Measurements from ENCODE around the gene HSPA12B. TPM values are rescaled to one million over a fixed set of nuclear protein-coding genes. Genes with fewer than 3 reads are reported as not detected.

The HSPA12B gene
- total and polyA plus RNA-seq, 8 donors, result 14.6 to 31.8 (median 22.9) TPM

- peak in 3 of 4 donors; percentile 71 to 93 (median 88) for DNase-seq
- ATAC-seq, result peak; percentile 75
- H3K4me1 ChIP-seq, result peaks cover 0 to 9% of the 10 kb centered on the region in 2 donors
- peak overlapping the region in 1 of 2 donors; percentile 30 for H3K27ac ChIP-seq
- H3K9me3 ChIP-seq, result no peaks in the 10 kb centered on the region
- H3K36me3 ChIP-seq, result peaks cover 0 to 4% of the 10 kb centered on the region in 2 donors
- H3K4me3 ChIP-seq, result no peak overlapping the region
- intact Hi-C loops (cut with DNase I), result no loop called here
- TF ChIP-seq CTCF (IDR thresholded peaks at IDR 0.05), result no peak
- H3K27me3 ChIP-seq, result peaks cover 8 to 27% of the 10 kb centered on the region in 2 donors
These were observed 45.6 kb upstream of the HSPA12B start for GRCh38 chr20:3686867-3687321.

GRCh38 chr20:3687655-3688054, 44.8 kb upstream of the HSPA12B start:
- peak overlapping the region in 1 of 2 donors; percentile 30 for H3K27ac ChIP-seq
- peaks cover 0 to 12% of the 10 kb centered on the region in 2 donors for H3K36me3 ChIP-seq
- ATAC-seq (peak; percentile 60), DNase-seq (no peak)
- H3K9me3 ChIP-seq, result no peaks in the 10 kb centered on the region
- no peak overlapping the region for H3K4me3 ChIP-seq
- peaks cover 0 to 5% of the 10 kb centered on the region in 2 donors for H3K4me1 ChIP-seq
- peaks cover under 1 to 19% of the 10 kb centered on the region in 2 donors for H3K27me3 ChIP-seq
- intact Hi-C loops (cut with DNase I), result no loop called here
- TF ChIP-seq CTCF (IDR thresholded peaks at IDR 0.05), result no peak

GRCh38 chr20:3689978-3690377, 42.5 kb upstream of the HSPA12B start:
- TF ChIP-seq CTCF (IDR thresholded peaks at IDR 0.05), result no peak
- DNase-seq, result no peak
- H3K27me3 ChIP-seq, result no peaks in the 10 kb centered on the region
- no peak overlapping the region for H3K27ac ChIP-seq
- H3K36me3 ChIP-seq, result peaks cover 0 to 13% of the 10 kb centered on the region in 2 donors
- ATAC-seq, result no peak
- H3K4me1 ChIP-seq, result peaks cover 0 to 5% of the 10 kb centered on the region in 2 donors
- no peaks in the 10 kb centered on the region for H3K9me3 ChIP-seq
- no peak overlapping the region for H3K4me3 ChIP-seq
- intact Hi-C loops (cut with DNase I), result no loop called here

- intact Hi-C loops (cut with DNase I), result no loop called here
- H3K36me3 ChIP-seq, result peaks cover 0 to 13% of the 10 kb centered on the region in 2 donors
- H3K9me3 ChIP-seq, result no peaks in the 10 kb centered on the region
- no peak for TF ChIP-seq CTCF (IDR thresholded peaks at IDR 0.05)
- H3K27ac ChIP-seq, result no peak overlapping the region
- ATAC-seq, result no peak
- H3K4me3 ChIP-seq, result no peak overlapping the region
- H3K4me1 ChIP-seq, result peaks cover 0 to 5% of the 10 kb centered on the region in 2 donors
- no peaks in the 10 kb centered on the region for H3K27me3 ChIP-seq
- DNase-seq, result no peak
These were observed 42.1 kb upstream of the HSPA12B start for GRCh38 chr20:3690413-3690812.

GRCh38 chr20:3691306-3691705, 41.2 kb upstream of the HSPA12B start:
- intact Hi-C loops (cut with DNase I), result no loop called here
- H3K27me3 ChIP-seq, result no peaks in the 10 kb centered on the region
- ATAC-seq, result no peak

More at GRCh38 chr20:3691306-3691705, 41.2 kb upstream of the HSPA12B start:
- Histone ChIP-seq H3K4me3 (no peak overlapping the region), H3K27ac (no peak overlapping the region), H3K9me3 (peaks cover 0 to 3% of the 10 kb centered on the region in 2 donors), H3K36me3 (peaks cover 0 to 15% of the 10 kb centered on the region in 2 donors), H3K4me1 (peaks cover 0 to 5% of the 10 kb centered on the region in 2 donors)
- no peak for DNase-seq
- no peak for TF ChIP-seq CTCF (IDR thresholded peaks at IDR 0.05)

All from left lung (tissue), 10 donors.